ENCODE data around the gene FAM43A. TPM values are rescaled to one million over a fixed set of nuclear protein-coding genes. Genes with fewer than 3 reads are reported as not detected.

FAM43A gene
- total RNA-seq, 1 donor from 2014 or later: 7.6 TPM

DNA sequence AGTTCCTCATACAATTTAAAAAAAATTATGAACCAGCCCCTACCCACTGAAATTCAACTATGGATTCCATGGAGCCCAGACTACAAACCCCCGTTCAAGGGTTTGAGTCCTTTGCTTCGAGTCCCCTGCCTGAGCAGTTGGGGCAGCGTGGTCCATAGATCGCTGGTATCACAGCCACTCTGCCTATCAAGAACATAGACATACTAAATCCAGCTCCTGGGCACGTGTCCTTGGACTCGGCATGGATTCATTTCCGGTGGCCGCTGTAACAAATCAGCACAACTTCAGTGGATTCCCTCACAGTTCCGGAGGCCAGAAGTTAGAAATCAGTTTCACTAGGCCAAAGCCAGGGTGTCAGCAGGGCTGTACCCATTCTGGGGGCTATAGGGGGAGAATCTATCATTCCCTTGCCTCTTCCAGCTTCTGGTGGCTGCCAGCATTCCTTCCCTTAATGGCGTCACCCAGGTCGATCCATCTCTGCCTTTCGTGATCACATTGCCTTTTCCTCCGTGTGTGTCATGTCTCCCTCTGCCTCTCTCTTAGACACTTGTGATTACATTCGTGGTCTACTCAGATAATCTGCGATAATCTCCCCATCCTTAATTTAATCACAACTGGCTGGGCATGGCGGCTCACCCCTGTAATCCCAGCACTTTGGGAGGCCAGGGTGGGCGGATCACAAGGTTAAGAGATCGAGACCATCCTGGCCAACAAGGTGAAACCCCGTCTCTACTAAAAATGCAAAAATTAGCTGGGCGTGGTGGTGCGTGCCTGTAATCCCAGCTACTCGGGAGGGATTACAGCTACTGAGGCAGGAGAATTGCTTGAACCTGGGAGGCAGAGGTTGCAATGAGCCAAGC lies 47.9 kb upstream of the FAM43A start:
- H3K36me3 Mint-ChIP-seq (ENCODE audit: low read depth, unreplicated experiment): peaks cover 20% of the 10 kb centered on the region
- no peaks in the 10 kb centered on the region for H3K27me3 Mint-ChIP-seq (ENCODE audit: low read depth, unreplicated experiment)
- Histone ChIP-seq H3K4me2 (ENCODE audit: low read length) (no peak overlapping the region), H3K4me1 (ENCODE audit: insufficient read depth, low read length) (peaks cover 23% of the 10 kb centered on the region), H3K9me3 (ENCODE audit: insufficient read depth, low read depth, low read length) (no peaks in the 10 kb centered on the region), H4K20me1 (ENCODE audit: insufficient read depth, low read length) (no peaks in the 10 kb centered on the region), H3K27me3 (ENCODE audit: insufficient read depth, low read length) (no peaks in the 10 kb centered on the region), H3K36me3 (ENCODE audit: insufficient read depth, low read length) (peaks cover 7% of the 10 kb centered on the region), H2AFZ (ENCODE audit: low read depth, low read length) (no peak overlapping the region), H3K27ac (ENCODE audit: low read depth, low read length) (no peak overlapping the region), H3K79me2 (ENCODE audit: insufficient read depth, low read length) (peaks cover 5% of the 10 kb centered on the region), H3K9ac (ENCODE audit: low read length) (no peak overlapping the region), H3K4me3 (ENCODE audit: insufficient read depth, low read depth, low read length) (no peak overlapping the region)
- no peaks in the 10 kb centered on the region for H3K9me3 Mint-ChIP-seq (ENCODE audit: unreplicated experiment)
- TF ChIP-seq EZH2 (IDR thresholded peaks at IDR 0.05; ENCODE audit: insufficient read depth, low read length): no peak
- no peak overlapping the region for H3K27ac Mint-ChIP-seq (ENCODE audit: unreplicated experiment)
- H3K4me1 Mint-ChIP-seq (ENCODE audit: low read depth, unreplicated experiment): peaks cover 5% of the 10 kb centered on the region
- H3K4me3 Mint-ChIP-seq (ENCODE audit: unreplicated experiment): no peak overlapping the region
- no peak for DNase-seq (ENCODE audit: low read depth)
- no peak for FAIRE-seq

DNA sequence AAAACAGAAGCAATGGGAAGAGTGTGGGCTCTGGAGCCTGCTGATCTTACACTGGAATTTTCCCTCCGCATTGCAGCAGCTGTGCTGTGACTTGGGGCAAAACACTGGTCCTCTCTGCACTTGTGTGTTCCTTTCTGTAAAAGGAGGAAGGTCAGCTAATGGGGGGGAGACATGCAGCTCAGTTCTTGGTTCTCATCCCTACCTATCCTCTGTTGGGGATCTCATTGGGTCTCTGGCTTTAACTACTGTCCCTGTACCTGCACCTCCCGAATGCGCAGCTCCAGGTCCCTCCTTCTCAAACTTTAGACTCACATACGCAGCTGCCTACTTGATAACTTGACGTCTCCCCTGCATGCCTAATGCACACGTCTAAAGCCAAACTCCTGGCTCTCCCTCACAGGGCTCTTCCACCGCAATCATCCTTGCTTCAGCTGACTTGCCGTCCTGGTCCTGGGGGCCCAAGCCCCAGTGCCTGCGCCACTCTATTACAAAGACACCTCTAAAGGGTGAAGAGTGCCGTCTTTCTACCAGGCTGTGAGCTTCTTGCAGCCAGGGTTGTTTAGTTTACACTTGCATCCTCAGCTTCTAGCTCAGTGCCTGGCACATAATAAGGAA lies 46.6 kb upstream of the FAM43A start:
- peaks cover 23% of the 10 kb centered on the region for H3K4me1 ChIP-seq (ENCODE audit: insufficient read depth, low read length)
- no peak overlapping the region for H3K9ac ChIP-seq (ENCODE audit: low read length)
- no peaks in the 10 kb centered on the region for H3K27me3 ChIP-seq (ENCODE audit: insufficient read depth, low read length)
- Mint-ChIP-seq H3K27me3 (ENCODE audit: low read depth, unreplicated experiment) (no peaks in the 10 kb centered on the region), H3K36me3 (ENCODE audit: low read depth, unreplicated experiment) (peaks cover 20% of the 10 kb centered on the region), H3K4me3 (ENCODE audit: unreplicated experiment) (no peak overlapping the region), H3K27ac (ENCODE audit: unreplicated experiment) (no peak overlapping the region), H3K4me1 (ENCODE audit: low read depth, unreplicated experiment) (peaks cover 5% of the 10 kb centered on the region), H3K9me3 (ENCODE audit: unreplicated experiment) (no peaks in the 10 kb centered on the region)
- no peak for DNase-seq (ENCODE audit: low read depth)
- H3K27ac ChIP-seq (ENCODE audit: low read depth, low read length): no peak overlapping the region
- no peaks in the 10 kb centered on the region for H4K20me1 ChIP-seq (ENCODE audit: insufficient read depth, low read length)
- peaks cover 4% of the 10 kb centered on the region for H3K79me2 ChIP-seq (ENCODE audit: insufficient read depth, low read length)
- H3K36me3 ChIP-seq (ENCODE audit: insufficient read depth, low read length): peaks cover 10% of the 10 kb centered on the region
- no peaks in the 10 kb centered on the region for H3K9me3 ChIP-seq (ENCODE audit: insufficient read depth, low read depth, low read length)
- H3K4me3 ChIP-seq (ENCODE audit: insufficient read depth, low read depth, low read length): no peak overlapping the region
- no peak overlapping the region for H3K4me2 ChIP-seq (ENCODE audit: low read length)
- no peak overlapping the region for H2AFZ ChIP-seq (ENCODE audit: low read depth, low read length)
- TF ChIP-seq EZH2 (IDR thresholded peaks at IDR 0.05; ENCODE audit: insufficient read depth, low read length): no peak
- TF ChIP-seq CTCF (IDR thresholded peaks at IDR 0.05; ENCODE audit: insufficient read depth, low read depth, low read length): no peak
- no peak for FAIRE-seq

GRCh38 chr3:194640829-194641228 lies 44.9 kb upstream of the FAM43A start:
- DNase-seq (ENCODE audit: low read depth): peak; percentile 42
- Mint-ChIP-seq H3K36me3 (ENCODE audit: low read depth, unreplicated experiment) (peaks cover 22% of the 10 kb centered on the region), H3K27me3 (ENCODE audit: low read depth, unreplicated experiment) (no peaks in the 10 kb centered on the region), H3K9me3 (ENCODE audit: unreplicated experiment) (no peaks in the 10 kb centered on the region), H3K27ac (ENCODE audit: unreplicated experiment) (no peak overlapping the region), H3K4me1 (ENCODE audit: low read depth, unreplicated experiment) (peaks cover 5% of the 10 kb centered on the region), H3K4me3 (ENCODE audit: unreplicated experiment) (no peak overlapping the region)
- Histone ChIP-seq H2AFZ (ENCODE audit: low read depth, low read length) (no peak overlapping the region), H4K20me1 (ENCODE audit: insufficient read depth, low read length) (no peaks in the 10 kb centered on the region), H3K4me3 (ENCODE audit: insufficient read depth, low read depth, low read length) (no peak overlapping the region), H3K79me2 (ENCODE audit: insufficient read depth, low read length) (peaks cover 4% of the 10 kb centered on the region), H3K4me1 (ENCODE audit: insufficient read depth, low read length) (peaks cover 23% of the 10 kb centered on the region), H3K27ac (ENCODE audit: low read depth, low read length) (peak overlapping the region; percentile 44), H3K9ac (ENCODE audit: low read length) (no peak overlapping the region), H3K9me3 (ENCODE audit: insufficient read depth, low read depth, low read length) (no peaks in the 10 kb centered on the region), H3K36me3 (ENCODE audit: insufficient read depth, low read length) (peaks cover 24% of the 10 kb centered on the region), H3K27me3 (ENCODE audit: insufficient read depth, low read length) (no peaks in the 10 kb centered on the region), H3K4me2 (ENCODE audit: low read length) (peak overlapping the region; percentile 70)
- FAIRE-seq: peak; percentile 9
- TF ChIP-seq EZH2 (IDR thresholded peaks at IDR 0.05; ENCODE audit: insufficient read depth, low read length) (no peak), CTCF (IDR thresholded peaks at IDR 0.05; ENCODE audit: insufficient read depth, low read depth, low read length) (peak; percentile 43)

Data from astrocyte (in vitro differentiated cells and primary cell).